OCI-LY1 (cell line): ENCODE results near the gene POLR1E.

Experiments
- H2AFZ ChIP-seq: fragments of 200-600 bp; sonication (generic), shearing (Covaris generic); 2 replicates; pipeline ENCODE4 v1.6.0; 2014; ENCODE audit warnings: antibody characterized with exemption, mild to moderate bottlenecking, low read length
- H3F3A ChIP-seq: fragments of 200-600 bp; sonication (generic), shearing (Covaris generic); 2 replicates; pipeline ENCODE4 v1.6.0; 2014; ENCODE audit warnings: mild to moderate bottlenecking, antibody characterized with exemption, low read length, moderate library complexity; ENCODE audit not compliant: insufficient read depth
- H3K27ac ChIP-seq: fragments of 200-600 bp; sonication (generic); 2 replicates; pipeline ENCODE4 v1.5.1; 2014; ENCODE audit warnings: low read length, mixed run types, mild to moderate bottlenecking, low read depth; ENCODE audit not compliant: poor library complexity, severe bottlenecking
- H3K27me3 ChIP-seq: fragments of 200-600 bp; sonication (generic); 2 replicates; pipeline ENCODE4 v1.6.0; 2014; ENCODE audit warnings: antibody characterized with exemption, mild to moderate bottlenecking, low read length, moderate library complexity; ENCODE audit not compliant: insufficient read depth
- H3K36me3 ChIP-seq: fragments of 200-600 bp; sonication (generic); 2 replicates; pipeline ENCODE4 v1.6.1; 2014; ENCODE audit warnings: mild to moderate bottlenecking, antibody characterized with exemption, low read length, moderate library complexity, mixed read lengths; ENCODE audit not compliant: insufficient read depth
- H3K4me1 ChIP-seq: fragments of 200-600 bp; sonication (generic); 2 replicates; pipeline ENCODE4 v1.5.1; 2014; ENCODE audit warnings: mild to moderate bottlenecking, low read length, moderate library complexity; ENCODE audit not compliant: insufficient read depth, severe bottlenecking
- H3K4me2 ChIP-seq: fragments of 200-600 bp; sonication (generic), shearing (Covaris generic); 2 replicates; pipeline ENCODE4 v1.6.1; 2014; ENCODE audit warnings: low read length
- H3K4me3 ChIP-seq: fragments of 200-600 bp; sonication (generic); 2 replicates; pipeline ENCODE4 v1.5.1; 2014; ENCODE audit warnings: low read length, low read depth, mild to moderate bottlenecking, mixed read lengths; ENCODE audit not compliant: poor library complexity, severe bottlenecking
- H3K79me2 ChIP-seq: fragments of 200-600 bp; shearing (Covaris generic); 2 replicates; pipeline ENCODE4 v1.6.1; 2016; ENCODE audit warnings: mixed run types, low read length, mixed read lengths; ENCODE audit not compliant: insufficient read depth
- H3K9ac ChIP-seq: fragments of 200-600 bp; sonication (generic), shearing (Covaris generic); 2 replicates; pipeline ENCODE4 v1.6.1; 2014; ENCODE audit warnings: mild to moderate bottlenecking, low read length, mixed read lengths
- H3K9me2 ChIP-seq: fragments of 200-600 bp; sonication (generic), shearing (Covaris generic); 2 replicates; pipeline ENCODE4 v1.6.1; 2014; ENCODE audit warnings: low read depth, mild to moderate bottlenecking, low read length, mixed read lengths
- H3K9me3 ChIP-seq: fragments of 200-600 bp; shearing (Covaris generic); 2 replicates; pipeline ENCODE4 v1.6.1; 2014; ENCODE audit warnings: low read length, mixed read lengths
- H4K20me1 ChIP-seq: fragments of 200-600 bp; sonication (generic), shearing (Covaris generic); 2 replicates; pipeline ENCODE4 v1.6.0; 2016; ENCODE audit warnings: mild to moderate bottlenecking, low read length; ENCODE audit not compliant: insufficient read depth
- EZH2 ChIP-seq: fragments of 200-600 bp; sonication (generic), shearing (Covaris generic); IDR thresholded peaks from 2 replicates; pipeline ENCODE4 v1.8.0; 2017; ENCODE audit warnings: borderline replicate concordance, mixed run types, mild to moderate bottlenecking, antibody characterized with exemption, low read length, moderate library complexity, mixed read lengths
- TF ChIP-seq, protein P1 (sequence below): fragments of 200-600 bp; sonication (generic), shearing (Covaris generic); IDR thresholded peaks from 2 replicates; pipeline ENCODE4 v1.5.1; 2017; ENCODE audit warnings: mild to moderate bottlenecking, antibody characterized with exemption, low read length, moderate library complexity, mixed read lengths

Gene POLR1E

GRCh38 chr9:37486616-37487548, 1.1 kb downstream of the POLR1E start:
- Histone ChIP-seq H2AFZ (no peak overlapping the region), H3K9me3 (no peaks in the 10 kb centered on the region), H3F3A (no peaks in the 10 kb centered on the region), H3K4me3 (peak overlapping the region; percentile 99), H3K27ac (peak overlapping the region; percentile 47), H3K36me3 (peaks cover 51% of the 10 kb centered on the region), H3K27me3 (no peaks in the 10 kb centered on the region), H3K9ac (peak overlapping the region; percentile 100), H3K4me1 (peaks cover 34% of the 10 kb centered on the region), H3K79me2 (peaks cover 13% of the 10 kb centered on the region), H3K9me2 (no peaks in the 10 kb centered on the region), H3K4me2 (peak overlapping the region; percentile 100), H4K20me1 (no peaks in the 10 kb centered on the region)
- no peak for TF ChIP-seq EZH2
- TF ChIP-seq, protein P1, sequence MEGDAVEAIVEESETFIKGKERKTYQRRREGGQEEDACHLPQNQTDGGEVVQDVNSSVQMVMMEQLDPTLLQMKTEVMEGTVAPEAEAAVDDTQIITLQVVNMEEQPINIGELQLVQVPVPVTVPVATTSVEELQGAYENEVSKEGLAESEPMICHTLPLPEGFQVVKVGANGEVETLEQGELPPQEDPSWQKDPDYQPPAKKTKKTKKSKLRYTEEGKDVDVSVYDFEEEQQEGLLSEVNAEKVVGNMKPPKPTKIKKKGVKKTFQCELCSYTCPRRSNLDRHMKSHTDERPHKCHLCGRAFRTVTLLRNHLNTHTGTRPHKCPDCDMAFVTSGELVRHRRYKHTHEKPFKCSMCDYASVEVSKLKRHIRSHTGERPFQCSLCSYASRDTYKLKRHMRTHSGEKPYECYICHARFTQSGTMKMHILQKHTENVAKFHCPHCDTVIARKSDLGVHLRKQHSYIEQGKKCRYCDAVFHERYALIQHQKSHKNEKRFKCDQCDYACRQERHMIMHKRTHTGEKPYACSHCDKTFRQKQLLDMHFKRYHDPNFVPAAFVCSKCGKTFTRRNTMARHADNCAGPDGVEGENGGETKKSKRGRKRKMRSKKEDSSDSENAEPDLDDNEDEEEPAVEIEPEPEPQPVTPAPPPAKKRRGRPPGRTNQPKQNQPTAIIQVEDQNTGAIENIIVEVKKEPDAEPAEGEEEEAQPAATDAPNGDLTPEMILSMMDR, result no peak

DNA sequence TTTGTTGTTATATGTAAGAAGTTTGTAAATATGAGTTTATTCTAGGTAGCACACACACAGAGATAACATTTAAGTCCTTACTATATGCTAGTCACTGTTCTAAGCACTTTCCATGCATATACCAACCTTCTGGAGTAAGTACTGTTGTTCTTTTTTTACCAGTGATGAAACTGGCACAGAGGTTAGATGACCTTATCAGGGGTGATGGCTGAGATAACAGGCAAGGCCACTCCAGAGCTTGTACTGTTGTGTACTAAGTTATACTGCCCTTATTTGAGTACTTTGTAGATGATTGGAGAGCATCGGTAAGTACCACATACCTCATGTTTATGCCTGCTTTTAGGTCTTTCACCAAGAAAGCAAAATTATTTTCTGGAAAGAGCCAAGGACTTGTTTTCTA, 6.2 kb downstream of the POLR1E start:
- peaks cover 2% of the 10 kb centered on the region for H3K79me2 ChIP-seq
- no peak overlapping the region for H3K4me3 ChIP-seq
- no peak overlapping the region for H2AFZ ChIP-seq
- no peak overlapping the region for H3K9ac ChIP-seq
- TF ChIP-seq EZH2, result no peak
- TF ChIP-seq, protein P1, result no peak
- H4K20me1 ChIP-seq, result no peaks in the 10 kb centered on the region
- H3K36me3 ChIP-seq, result peaks cover 93% of the 10 kb centered on the region
- H3K9me3 ChIP-seq, result no peaks in the 10 kb centered on the region
- H3K27ac ChIP-seq, result no peak overlapping the region
- no peaks in the 10 kb centered on the region for H3K27me3 ChIP-seq
- H3K4me1 ChIP-seq, result peaks cover 19% of the 10 kb centered on the region
- no peak overlapping the region for H3K4me2 ChIP-seq
- no peaks in the 10 kb centered on the region for H3F3A ChIP-seq
- H3K9me2 ChIP-seq, result no peaks in the 10 kb centered on the region

GRCh38 chr9:37495571-37495970, 9.8 kb downstream of the POLR1E start:
- no peak overlapping the region for H3K4me2 ChIP-seq
- peaks cover 93% of the 10 kb centered on the region for H3K36me3 ChIP-seq
- H2AFZ ChIP-seq, result no peak overlapping the region
- no peaks in the 10 kb centered on the region for H3K9me3 ChIP-seq
- H3K79me2 ChIP-seq, result no peaks in the 10 kb centered on the region
- H3K4me3 ChIP-seq, result no peak overlapping the region
- no peak overlapping the region for H3K9ac ChIP-seq
- H3K27ac ChIP-seq, result no peak overlapping the region
- no peaks in the 10 kb centered on the region for H3F3A ChIP-seq
- H3K4me1 ChIP-seq, result no peaks in the 10 kb centered on the region
- TF ChIP-seq, protein P1, result no peak
- no peak for TF ChIP-seq EZH2
- H4K20me1 ChIP-seq, result no peaks in the 10 kb centered on the region
- no peaks in the 10 kb centered on the region for H3K27me3 ChIP-seq
- H3K9me2 ChIP-seq, result no peaks in the 10 kb centered on the region
